ENCODE data around the gene DOK7.
A peak's percentile ranks its signal among the peaks of the same experiment; 100 is the strongest.

Gene DOK7, protein sequence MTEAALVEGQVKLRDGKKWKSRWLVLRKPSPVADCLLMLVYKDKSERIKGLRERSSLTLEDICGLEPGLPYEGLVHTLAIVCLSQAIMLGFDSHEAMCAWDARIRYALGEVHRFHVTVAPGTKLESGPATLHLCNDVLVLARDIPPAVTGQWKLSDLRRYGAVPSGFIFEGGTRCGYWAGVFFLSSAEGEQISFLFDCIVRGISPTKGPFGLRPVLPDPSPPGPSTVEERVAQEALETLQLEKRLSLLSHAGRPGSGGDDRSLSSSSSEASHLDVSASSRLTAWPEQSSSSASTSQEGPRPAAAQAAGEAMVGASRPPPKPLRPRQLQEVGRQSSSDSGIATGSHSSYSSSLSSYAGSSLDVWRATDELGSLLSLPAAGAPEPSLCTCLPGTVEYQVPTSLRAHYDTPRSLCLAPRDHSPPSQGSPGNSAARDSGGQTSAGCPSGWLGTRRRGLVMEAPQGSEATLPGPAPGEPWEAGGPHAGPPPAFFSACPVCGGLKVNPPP

DNA sequence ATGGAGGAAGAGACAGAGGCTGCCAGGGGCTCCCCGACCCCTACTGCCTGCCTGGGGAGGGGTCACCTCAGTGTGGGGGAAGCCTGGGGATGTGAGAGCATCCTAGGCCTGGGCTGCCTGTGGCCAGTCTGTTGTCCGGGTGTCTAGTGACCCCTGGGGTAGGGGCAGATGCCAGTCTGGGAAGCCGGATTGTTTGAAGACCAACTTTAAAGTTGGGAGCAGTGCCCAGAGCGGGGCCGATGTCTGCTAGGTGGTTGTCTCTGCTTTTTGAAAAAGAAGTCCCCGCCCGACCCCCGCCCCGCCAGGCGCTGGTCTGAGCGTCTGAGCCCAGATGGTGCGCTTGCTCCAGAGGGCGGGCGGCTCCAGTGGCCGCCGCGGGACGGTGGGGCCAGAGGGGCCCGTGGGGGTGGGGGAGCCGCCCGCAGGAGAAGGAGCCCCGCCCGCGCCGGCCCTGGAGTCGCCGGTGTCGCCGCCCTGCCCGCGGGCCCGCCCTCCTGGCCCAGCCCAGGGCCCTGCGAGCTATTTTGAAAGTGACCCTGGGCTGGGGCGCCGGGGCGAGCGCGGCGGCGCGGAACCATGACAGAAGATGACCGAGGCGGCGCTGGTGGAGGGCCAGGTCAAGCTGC, at the start of gene DOK7:
DOK7 (plus strand) TSS at position 517 of the 626 bp plus-strand sequence; CDS start at position 587, 70 bp downstream.
- DNase-seq = no peak

DNA sequence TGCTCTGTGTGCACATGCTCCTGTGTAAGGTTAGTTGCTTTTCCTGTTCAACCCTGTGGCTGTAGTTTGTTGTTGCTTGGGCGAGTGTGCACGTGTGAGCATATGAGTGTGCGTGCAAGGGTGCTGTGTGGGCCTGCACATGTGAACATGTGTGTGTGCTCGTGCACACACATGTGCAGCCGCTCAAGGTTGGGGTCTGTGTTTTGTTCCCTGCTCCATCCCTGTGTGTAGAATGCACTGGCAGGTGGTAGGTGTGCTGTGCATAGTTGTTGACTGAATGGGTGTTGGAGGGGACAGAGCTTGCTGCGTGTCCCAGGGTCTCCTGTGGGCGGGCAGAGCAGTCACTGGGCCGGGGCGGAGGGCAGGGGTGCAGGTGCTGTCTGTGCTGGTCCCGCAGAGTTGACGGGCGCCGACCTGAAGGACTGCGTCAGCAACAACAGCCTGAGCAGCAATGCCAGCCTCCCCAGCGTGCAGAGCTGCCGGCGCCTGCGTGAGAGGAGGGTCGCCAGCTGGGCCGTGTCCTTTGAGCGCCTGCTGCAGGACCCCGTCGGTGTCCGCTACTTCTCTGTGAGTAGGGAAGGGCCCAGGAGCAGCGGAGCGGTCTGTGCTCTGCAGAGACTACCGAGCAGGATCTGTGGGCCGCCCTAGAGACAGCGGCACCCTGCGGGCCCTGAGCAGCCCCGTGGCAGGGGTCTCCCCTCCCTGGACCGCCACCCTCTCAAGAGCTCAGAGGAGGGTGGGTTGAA, 49.3 kb upstream of the DOK7 start:
- DNase-seq = no peak

DNA sequence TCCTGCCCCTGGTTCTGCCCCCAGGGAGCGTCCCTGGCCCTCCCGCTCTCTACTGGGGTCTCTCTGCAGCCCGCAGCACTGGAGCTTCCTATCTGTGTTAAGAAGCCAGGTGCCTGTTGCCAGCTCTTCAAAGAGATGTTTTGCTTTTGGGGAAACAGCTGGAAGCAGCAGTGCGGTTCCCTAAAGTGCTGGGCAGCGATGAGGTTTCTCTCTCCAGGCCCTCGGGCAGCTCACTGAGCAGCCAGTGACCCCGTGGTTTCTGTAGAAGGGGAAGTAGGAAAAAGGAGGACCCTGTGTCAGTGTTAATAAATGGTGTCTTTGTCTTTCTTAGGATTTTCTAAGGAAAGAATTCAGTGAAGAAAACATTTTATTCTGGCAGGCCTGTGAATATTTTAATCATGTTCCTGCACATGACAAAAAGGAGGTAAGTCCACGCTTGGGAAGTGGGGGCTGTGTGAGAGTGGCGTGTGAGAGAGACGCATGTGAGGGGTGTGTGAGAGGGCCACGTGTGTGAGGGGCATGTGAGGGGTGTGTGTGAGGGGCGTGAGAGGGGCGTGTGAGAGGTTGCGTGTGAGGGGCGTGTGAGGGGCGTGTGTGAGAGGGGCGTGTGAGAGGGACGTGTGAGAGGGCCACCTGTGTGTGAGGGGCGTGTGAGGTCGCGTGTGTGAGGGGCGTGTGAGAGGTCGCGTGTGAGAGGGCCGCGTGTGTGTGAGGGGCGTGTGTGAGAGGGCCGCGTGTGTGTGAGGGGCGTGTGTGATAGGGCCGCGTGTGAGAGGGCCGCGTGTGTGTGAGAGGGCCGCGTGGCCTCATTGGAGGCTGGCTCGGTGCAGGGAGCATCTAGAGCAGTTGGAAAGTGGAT, 48.5 kb upstream of the DOK7 start:
- DNase-seq = no peak

DNA sequence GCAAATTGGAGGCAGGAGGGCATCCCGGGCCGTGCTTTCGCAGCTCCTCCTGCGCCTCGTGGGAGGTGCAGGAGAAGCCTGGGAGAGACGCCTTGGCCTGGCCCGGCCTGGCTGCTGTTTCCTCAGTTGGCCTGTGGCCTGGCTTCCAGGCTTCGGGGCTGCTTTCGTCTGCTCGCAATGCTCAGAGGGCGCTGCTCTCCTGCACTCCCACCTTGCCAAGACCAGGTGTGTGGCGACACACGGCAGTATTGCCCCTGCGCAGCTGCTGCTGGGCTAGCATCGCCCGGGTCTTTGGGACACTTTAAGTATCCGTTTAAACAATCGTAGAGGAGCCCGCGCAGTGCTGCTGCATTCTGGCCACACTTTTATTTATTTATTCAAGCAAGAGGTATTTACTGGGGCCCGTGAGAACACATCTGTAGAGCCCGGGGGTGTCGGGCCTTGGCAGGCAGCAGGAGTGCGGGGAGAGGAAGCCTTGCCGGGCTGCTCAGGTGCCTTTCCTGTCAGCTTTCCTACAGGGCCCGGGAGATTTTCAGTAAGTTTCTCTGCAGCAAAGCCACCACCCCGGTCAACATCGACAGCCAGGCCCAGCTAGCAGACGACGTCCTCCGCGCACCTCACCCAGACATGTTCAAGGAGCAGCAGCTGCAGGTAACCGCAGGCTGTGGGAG, 47.5 kb upstream of the DOK7 start:
- DNase-seq = no peak

DNA sequence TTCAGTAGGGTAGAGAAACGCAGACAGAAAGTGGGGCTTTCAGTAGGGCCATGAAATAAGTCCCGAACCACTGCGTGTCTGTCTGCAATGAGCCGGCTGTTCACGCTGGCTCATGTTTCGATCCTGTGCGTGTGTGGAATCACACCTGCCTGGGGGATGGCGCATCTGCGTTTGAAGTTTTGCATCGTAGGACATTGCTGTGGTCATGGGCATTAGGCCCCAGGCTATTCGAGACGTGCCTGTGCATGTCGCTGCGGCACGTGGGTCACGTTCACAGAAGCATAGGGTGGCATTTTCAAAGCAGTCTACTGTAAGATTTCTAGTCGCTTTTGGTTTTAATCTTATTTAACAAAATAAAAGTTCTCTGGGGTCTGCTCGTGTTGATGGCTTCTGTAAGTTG, 46.8 kb upstream of the DOK7 start:
- DNase-seq = no peak

DNA sequence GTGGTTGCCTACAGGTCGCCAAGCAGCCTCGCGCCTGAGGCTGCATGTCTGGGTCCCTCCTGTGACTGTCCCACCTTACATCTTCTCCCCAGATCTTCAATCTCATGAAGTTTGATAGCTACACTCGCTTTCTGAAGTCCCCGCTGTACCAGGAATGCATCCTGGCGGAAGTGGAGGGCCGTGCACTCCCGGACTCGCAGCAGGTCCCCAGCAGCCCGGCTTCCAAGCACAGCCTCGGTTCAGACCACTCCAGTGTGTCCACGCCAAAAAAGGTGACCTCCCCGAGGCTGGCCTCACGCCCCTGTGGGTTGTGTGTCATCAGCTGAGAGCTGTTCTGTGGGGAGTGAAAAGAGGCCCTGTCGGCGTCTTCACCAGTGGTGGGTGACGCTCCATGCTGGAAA, 46.3 kb upstream of the DOK7 start:
- no peak for DNase-seq

DNA sequence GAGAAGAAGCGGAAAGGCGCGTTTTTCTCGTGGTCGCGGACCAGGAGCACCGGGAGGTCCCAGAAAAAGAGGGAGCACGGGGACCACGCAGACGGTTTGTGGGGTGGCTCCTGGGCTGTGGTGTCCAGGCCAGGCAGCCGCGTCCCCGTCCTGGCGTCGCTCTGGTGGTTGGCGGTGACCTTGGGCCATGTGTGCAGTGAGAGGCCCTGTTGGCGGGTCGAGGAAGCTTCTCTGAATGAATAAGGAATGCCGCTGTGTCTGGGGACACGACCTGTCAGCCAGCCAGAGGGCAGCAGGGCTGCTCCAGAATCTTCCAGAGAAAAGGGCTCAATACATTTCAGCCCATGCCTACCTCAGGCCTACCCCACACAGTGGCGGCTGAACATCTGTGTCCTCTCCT, 45.7 kb upstream of the DOK7 start:
- DNase-seq = no peak

DNA sequence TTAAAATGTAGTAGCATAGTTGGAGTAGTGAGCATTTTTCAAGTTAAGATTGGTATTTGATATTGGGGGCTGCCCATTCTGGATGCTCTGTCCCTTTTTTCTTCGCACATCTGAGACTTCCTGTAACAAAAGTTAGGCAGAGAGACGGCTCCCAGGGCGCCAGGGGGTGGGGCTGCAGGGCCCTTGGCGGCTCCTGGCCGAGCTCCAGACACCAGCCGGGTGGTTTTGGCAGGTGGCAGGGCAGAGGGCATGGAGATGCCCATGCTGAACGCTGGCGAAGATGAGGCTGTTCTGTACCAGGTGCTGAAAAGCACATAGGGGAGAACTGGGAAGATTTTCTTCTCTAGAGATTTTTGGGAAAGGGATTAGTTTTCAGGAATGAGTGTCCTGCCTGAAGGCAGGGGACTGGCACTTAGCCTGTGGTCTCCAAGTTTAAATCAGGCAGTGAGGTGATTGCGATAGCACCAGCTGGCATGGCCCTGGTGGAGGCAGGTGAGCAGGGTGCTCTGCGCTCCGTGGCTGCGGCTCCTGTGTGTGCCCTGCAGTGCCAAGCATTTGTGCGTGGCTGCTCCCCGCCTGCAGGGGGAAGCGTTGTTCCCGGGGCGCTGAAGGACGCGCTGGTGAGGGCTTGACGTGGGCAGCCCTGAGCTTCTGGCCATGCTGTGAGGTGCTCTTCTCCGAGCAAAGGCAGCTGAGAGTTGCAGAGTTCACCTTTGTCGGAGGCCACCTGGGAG, 44.9 kb upstream of the DOK7 start:
- DNase-seq = no peak

DNA sequence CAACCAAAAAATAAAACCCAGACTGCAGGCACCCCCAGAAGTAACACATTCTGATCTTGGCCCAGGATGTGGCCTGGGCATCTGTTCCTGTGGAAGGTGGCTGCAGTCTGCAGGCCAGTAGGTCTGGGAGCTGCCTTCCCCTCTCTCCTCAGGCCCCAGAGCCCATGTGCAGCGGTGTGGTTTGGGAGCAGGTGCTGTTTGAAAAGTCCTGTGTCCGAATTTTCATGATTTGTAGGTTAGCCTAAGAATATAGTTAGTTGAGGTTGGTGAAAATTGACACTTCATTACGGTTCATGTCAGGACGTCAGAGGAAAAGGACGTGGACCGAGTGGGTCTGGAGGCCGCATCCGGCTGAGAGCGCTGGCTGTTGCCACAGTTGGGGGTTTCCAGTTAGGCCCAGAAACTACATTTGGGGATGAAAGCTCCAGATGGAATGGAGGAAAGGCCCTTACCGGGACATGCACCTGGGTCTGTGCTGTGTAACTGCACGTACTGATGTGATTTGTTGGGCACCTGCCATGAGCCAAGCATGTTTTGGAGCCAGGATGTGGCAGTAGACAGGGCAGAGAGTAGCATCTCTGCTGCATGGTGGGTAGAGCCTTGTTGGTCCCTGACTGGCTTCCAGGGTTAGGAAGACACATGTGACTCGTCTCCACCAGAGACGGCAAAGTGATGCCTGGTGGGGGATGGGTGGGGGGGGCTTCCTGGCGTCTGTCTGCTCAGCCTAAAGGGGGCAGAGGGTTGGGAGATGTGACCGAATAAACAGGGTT, 43.1 kb upstream of the DOK7 start:
- no peak for DNase-seq

DNA sequence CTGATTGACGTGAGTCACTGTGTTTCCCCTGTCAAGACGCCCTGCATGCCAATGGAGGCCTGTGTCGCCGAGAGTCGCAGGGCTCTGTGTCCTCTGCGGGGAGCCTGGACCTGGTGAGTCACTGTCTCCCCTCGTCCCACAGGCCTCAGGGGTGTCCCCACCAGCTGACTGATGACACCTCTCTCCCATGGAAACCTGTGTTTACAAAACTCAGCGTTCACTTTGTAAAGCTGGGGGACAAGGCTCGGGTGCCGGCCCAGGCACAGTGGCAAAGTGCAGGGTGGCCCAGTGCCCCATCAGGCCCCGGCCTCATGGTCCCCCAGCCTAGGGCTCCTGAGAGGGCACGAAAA, 42.5 kb upstream of the DOK7 start:
- DNase-seq = no peak

DNA sequence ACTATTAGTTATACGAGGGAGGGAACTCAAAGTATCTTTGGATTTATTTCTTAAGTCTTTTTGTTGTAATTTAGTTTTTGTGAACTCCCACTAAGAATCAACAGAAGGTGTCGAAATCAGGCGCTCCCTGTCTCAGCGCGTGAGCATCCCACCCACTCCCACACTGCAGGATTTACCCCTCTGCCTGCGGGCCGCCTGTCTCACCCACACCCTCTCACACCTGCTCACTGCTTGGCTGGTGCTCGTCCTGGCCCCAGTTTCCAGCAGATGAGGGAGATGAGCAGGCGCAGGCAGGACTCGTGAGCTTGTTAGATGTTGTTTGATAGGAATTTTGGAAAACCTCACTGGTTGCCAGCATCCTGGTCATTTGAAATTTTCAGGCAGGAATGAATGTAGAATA, 42.1 kb upstream of the DOK7 start:
- no peak for DNase-seq

DNA sequence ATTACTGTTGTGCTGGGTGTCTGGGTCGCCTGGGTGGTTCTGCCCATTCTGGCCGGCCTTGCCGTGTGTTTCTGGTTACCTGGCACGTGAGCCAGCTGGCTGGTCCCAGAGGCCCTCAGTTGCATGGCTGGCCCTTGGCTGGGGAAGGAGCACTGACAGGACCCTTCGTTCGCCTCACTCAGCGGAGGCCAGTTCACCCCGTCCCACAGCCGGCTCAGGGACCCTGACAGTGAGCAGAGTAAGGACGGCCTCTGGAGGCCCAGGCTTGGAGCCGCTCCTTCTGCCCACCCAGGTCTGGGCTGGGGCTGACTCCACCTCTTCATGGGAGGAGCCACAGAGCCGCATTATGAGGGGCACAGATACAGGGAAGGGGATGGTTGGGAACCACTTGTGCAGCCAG, 41.6 kb upstream of the DOK7 start:
- no peak for DNase-seq

DNA sequence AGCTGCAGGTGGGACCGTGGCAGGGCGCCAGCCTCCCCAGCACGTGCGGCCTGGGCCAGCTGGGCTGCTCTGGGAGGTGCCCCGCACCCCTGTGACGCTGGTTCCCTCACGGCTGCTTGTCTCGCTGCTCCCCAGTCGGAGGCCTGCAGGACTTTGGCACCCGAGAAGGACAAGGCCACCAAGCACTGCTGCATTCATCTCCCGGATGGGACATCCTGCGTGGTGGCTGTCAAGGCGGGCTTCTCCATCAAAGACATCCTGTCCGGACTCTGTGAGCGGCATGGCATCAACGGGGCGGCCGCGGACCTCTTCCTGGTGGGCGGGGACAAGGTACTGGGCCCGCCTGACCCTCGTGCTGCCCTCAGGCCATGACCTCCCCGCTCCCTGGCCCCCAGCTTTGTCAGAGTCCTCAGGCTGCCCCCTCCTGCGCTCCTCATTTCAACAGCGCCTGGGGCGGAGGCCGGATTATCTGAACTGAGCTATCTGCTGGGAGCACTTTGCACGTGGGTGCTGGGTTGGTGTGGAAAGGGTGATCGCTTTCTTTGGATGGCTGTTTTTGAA, 40.8 kb upstream of the DOK7 start:
- no peak for DNase-seq

DNA sequence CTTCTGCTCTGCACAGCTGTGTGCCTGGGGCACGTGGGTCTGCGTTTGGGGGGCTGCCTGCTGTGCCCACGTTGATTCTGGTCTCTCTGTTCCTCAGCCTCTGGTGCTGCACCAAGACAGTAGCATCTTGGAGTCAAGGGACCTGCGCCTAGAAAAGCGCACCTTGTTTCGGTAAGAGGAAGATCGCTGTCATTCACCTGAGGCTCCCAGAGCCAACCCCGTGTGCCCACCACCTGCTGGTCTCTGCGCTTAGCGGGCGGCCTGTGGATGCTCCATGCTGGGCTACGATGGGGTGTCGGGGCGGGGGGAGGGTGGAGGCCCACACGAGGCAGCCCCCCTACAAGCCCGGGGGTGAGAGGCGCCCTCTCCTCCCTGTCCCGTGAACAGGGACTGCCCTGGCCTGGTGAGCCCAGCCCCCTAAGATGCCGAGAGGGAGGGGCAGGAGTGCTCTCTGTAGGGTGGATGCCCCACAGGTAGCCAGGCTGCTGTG, 40.3 kb upstream of the DOK7 start:
- no peak for DNase-seq

DNA sequence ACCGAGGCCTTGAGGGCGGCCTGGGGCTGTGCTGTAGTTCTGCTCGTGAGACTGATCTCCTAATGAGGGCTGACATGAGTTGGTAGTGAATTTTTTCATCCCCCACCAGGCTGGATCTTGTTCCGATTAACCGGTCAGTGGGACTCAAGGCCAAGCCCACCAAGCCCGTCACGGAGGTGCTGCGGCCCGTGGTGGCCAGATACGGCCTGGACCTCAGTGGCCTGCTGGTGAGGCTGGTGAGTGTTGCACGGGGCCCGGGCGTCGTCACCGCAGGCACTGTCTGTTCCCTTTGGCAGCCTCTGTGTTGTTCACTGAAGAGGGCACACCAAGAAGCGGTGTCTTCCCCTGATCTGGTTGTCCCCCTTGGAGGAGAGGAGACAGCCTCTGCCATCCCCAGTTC, 39.7 kb upstream of the DOK7 start:
- no peak for DNase-seq

DNA sequence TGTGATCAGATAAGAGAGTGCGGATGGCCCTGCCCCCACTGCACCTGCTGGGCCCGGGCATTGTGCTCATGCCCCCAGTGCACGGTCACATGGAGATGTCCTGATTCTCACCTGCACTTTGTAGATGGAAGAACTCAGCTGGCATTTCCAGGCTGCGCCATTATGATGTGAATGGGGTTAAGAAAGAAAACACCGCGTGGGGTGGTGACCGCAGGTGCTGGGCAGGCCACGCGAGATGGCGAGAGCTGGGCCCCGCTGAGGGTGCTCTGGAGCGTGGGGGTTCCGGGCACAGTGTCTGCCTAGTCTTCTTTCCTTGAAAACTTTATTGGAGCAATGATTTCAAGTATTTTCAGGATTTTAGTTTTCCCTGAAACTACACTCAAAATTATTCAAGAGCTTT, 39.2 kb upstream of the DOK7 start:
- DNase-seq = peak; percentile 29

DNA sequence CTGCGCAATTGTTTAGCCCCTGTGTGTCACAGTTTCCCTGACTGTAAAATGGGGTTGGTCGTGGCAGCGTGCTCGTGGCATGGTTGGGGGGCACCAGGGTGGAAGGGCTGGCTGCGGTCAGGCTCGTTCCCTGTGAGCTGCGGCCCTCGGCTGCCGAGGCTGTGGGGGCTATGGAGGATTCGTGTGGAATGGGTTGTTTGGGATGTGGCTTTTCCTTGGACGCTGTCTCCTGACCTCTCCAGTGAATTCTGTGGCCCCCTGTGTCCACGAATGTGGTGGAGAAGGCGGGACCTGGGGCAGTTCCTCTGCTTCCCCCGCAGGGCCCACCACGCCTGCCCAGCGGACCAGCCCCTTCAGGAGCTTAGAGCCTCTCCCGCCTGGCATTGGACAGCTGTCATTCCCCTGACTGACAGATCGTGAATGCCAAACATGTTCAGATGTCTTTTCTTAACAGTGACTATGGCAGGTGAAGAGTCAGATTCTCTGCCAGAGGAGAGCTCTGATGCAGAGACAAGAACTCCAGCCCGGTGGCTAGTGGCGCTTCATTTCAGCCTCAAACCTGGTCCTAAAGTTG, 38.5 kb upstream of the DOK7 start:
- no peak for DNase-seq

DNA sequence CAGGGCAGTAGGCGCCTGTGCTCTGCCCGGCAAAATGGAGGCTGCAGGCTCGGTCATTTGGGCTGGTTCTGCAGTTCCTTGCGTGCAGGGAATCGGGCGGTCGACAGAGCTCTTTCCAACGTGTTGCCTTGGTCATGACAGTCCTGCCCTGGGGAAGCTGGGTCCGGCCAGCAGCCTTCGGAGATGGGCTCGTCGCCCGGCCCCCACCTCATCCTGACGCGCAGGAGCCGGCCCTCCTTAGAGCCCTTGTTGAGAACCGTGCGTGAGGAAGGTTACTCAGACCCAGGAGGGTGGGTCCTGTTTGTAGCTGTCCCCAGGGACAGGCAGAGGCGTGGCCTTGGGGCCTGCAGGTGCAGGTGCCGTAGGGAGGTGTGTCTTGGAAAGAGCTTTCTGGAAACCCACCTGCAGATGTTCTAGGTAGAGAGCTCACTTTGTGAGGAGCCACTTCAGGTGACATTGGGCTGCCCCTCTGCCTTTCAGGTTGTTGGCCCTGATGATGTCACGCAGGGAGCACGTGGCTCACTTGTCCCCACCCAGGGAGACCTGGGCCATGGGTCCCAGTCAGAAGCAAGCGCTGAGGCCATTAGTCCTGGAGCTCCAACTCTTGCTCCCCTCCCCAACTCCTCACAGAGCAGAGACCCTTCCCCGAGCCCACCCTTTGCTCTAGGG, 36.5 kb upstream of the DOK7 start:
- peak; percentile 78 for DNase-seq

DNA sequence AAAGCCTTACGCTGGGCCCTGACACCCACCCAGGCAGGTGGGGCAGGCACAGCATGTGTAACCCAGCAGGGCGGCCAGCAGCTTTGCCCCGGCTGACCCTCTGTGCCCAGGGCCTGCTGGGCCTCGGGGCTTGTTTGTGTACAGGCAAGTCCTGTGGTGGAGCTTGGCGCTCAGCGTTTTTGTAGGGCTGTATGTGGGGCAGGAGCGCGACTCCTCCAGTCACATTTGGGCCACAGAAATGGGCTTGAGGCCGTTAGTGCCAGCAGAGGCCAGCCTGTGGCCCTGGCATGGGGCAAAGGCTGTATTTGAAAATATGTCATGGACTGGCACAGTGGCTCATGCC, 36.0 kb upstream of the DOK7 start:
- DNase-seq = no peak
